Stomach (tissue), 4 donors: Measurements from ENCODE around the gene NUDT19.

Source experiments
- POLR2A ChIP-seq, 4 donors: fragments of 450-650 bp; IDR thresholded peaks; one replicate each; pipeline ENCODE4 v1.6.1; 2016; ENCODE audit warnings: antibody characterized with exemption in 4 of 4, control low read depth in 2 of 4, mild to moderate bottlenecking in 1 of 4, moderate library complexity in 1 of 4
- POLR2AphosphoS5 ChIP-seq, 3 donors: sonication (generic); formaldehyde crosslinking; IDR thresholded peaks; one replicate each; pipeline ENCODE4 v1.6.1; 2016; ENCODE audit warnings: antibody characterized with exemption in 3 of 3
- TF ChIP-seq, protein P1 (sequence below), 7 experiments: fragments of 450-650 bp in 4 of 7; fragments of 200-600 bp in 3 of 7; sonication (generic) in 3 of 7; IDR thresholded peaks; one replicate each; pipeline ENCODE4 v1.5.1; 2016 to 2019; ENCODE audit warnings: antibody characterized with exemption in 7 of 7, control low read depth in 2 of 7, mild to moderate bottlenecking in 1 of 7

DNA sequence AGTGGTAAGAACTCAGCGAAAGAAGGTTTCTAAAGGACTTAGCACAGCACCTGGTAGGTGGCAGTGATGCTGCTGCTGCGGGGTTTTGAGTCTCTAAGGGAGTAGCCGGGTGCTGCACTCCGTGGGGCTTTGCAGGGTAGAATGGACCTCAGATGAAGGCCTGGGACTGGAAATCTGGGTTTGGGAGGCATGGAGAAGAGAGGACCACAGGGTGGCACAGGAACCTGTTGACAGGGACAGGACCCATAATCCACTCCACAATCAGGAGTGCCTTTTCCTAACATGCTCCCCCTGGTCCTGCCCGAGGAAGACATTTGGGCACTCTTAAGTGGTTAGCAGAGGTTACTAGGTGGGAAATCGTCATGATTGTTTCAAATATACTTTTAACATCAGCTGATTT is 57.7 kb downstream of the NUDT19 start:
- TF ChIP-seq POLR2A (IDR thresholded peaks at IDR 0.05) (no peak), POLR2AphosphoS5 (IDR thresholded peaks at IDR 0.05) (no peak)
- TF ChIP-seq, protein P1, sequence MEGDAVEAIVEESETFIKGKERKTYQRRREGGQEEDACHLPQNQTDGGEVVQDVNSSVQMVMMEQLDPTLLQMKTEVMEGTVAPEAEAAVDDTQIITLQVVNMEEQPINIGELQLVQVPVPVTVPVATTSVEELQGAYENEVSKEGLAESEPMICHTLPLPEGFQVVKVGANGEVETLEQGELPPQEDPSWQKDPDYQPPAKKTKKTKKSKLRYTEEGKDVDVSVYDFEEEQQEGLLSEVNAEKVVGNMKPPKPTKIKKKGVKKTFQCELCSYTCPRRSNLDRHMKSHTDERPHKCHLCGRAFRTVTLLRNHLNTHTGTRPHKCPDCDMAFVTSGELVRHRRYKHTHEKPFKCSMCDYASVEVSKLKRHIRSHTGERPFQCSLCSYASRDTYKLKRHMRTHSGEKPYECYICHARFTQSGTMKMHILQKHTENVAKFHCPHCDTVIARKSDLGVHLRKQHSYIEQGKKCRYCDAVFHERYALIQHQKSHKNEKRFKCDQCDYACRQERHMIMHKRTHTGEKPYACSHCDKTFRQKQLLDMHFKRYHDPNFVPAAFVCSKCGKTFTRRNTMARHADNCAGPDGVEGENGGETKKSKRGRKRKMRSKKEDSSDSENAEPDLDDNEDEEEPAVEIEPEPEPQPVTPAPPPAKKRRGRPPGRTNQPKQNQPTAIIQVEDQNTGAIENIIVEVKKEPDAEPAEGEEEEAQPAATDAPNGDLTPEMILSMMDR (IDR thresholded peaks at IDR 0.05) = no peak
